Kidney (tissue), 14 donors: ENCODE measurements around the gene KRTAP24-1. TPM values are rescaled to one million over a fixed set of nuclear protein-coding genes. Genes with fewer than 3 reads are reported as not detected.

Experiments used
- DNase-seq, 5 donors: peaks; one replicate each; pipeline ENCODE4 v3.0.0-alpha.2; 2013 to 2020
- FAIRE-seq: peaks from 2 replicates; lab custom pipeline; 2012; peaks lifted over from hg19 to GRCh38; lab: Jason Lieb, UNC
- H3K27ac ChIP-seq, 2 donors: one replicate each; pipeline ENCODE4 v1.7.0; 2013; ENCODE audit warnings: low read depth in 2 of 2, low read length in 2 of 2, inconsistent platforms in 1 of 2
- H3K27me3 ChIP-seq: one replicate; pipeline ENCODE4 v1.7.1; 2013; ENCODE audit warnings: low read length, inconsistent platforms; ENCODE audit not compliant: control insufficient read depth, insufficient read depth
- H3K36me3 ChIP-seq, 3 donors: one replicate each; pipeline versions ENCODE4 v1.7.0 to v1.7.1; 2013; ENCODE audit warnings: low read length in 3 of 3, control low read depth in 1 of 3, inconsistent platforms in 1 of 3; ENCODE audit not compliant: insufficient read depth in 3 of 3, control insufficient read depth in 2 of 3
- H3K4me1 ChIP-seq, 3 donors: one replicate each; pipeline versions ENCODE4 v1.7.0 to v1.7.1; 2013; ENCODE audit warnings: low read length in 3 of 3, inconsistent platforms in 1 of 3, low read depth in 1 of 3; ENCODE audit not compliant: control insufficient read depth in 2 of 3, insufficient read depth in 2 of 3
- H3K4me3 ChIP-seq, 3 donors: one replicate each; pipeline versions ENCODE4 v1.7.0 to v1.8.1; 2013; ENCODE audit warnings: low read length in 3 of 3, control low read depth in 1 of 3, inconsistent platforms in 1 of 3
- H3K9ac ChIP-seq, 3 donors: one replicate each; pipeline versions ENCODE4 v1.7.0 to v1.7.1; 2013; ENCODE audit warnings: low read length in 3 of 3, control low read depth in 1 of 3, inconsistent platforms in 1 of 3
- H3K9me3 ChIP-seq, 3 donors: one replicate each; pipeline versions ENCODE4 v1.7.0 to v1.7.1; 2013; ENCODE audit warnings: low read length in 3 of 3, control low read depth in 1 of 3, inconsistent platforms in 1 of 3; ENCODE audit not compliant: control insufficient read depth in 2 of 3, insufficient read depth in 1 of 3
- CTCF ChIP-seq: IDR thresholded peaks from 3 replicates; pipeline ENCODE4 v1.5.1; 2012; ENCODE audit warnings: mild to moderate bottlenecking, moderate library complexity, borderline replicate concordance; ENCODE audit not compliant: insufficient read depth; ENCODE audit errors: extremely low read depth
- intact Hi-C: fragments of 100-400 bp; cut with DNase I; formaldehyde crosslinking; loops from one replicate; pipeline ENCODE4 v1.11.1; 2022
- polyA plus RNA-seq: library from polyadenylated mRNA; stranded (reverse); fragments of 350-450 nt; fragmentation: Illumina TruSeq; extraction: RNeasy Lipid Tissue Mini Kit (QIAGEN cat#74804); gene quantifications from one replicate; pipeline ENCODE4 v1.2.3, GENCODE V29; 2014; ENCODE audit warnings: low read depth, low replicate concordance; ENCODE audit not compliant: insufficient read depth
- total RNA-seq: library from RNA; stranded (reverse); fragmentation: NEBNext Ultra II Directional; extraction: Animal tissue kit (Norgen Biotek cat#: 25700); gene quantifications from one replicate; pipeline ENCODE4 v1.2.1, GENCODE V29; 2021
- donor health status: control.
- donor health status: control.
- donor health status: control.
- donor health status: control.
- donor health status: control.
- donor health status: DM: yes; HTN: yes; CAD: no.
- donor health status: Normal renal cell carcinoma (clear cell type).

The KRTAP24-1 gene
- total and polyA plus RNA-seq, 2 donors from 2014 or later = not detected

GRCh38 chr21:30249936-30250335 lies 32.8 kb downstream of the KRTAP24-1 start:
- H3K4me3 ChIP-seq = no peak overlapping the region
- no peaks in the 10 kb centered on the region for H3K4me1 ChIP-seq
- no peak overlapping the region for H3K27ac ChIP-seq
- DNase-seq = no peak
- no peak overlapping the region for H3K9ac ChIP-seq
- intact Hi-C loops = no loop called here
- no peak for FAIRE-seq
- H3K27me3 ChIP-seq = no peaks in the 10 kb centered on the region
- TF ChIP-seq CTCF = no peak
- H3K9me3 ChIP-seq = no peaks in the 10 kb centered on the region
- H3K36me3 ChIP-seq = no peaks in the 10 kb centered on the region

- TF ChIP-seq CTCF = no peak
- H3K4me1 ChIP-seq = no peaks in the 10 kb centered on the region
- intact Hi-C loops = no loop called here
- no peaks in the 10 kb centered on the region for H3K36me3 ChIP-seq
- no peak overlapping the region for H3K4me3 ChIP-seq
- H3K27me3 ChIP-seq = no peaks in the 10 kb centered on the region
- no peak overlapping the region for H3K27ac ChIP-seq
- no peaks in the 10 kb centered on the region for H3K9me3 ChIP-seq
- no peak overlapping the region for H3K9ac ChIP-seq
- DNase-seq (no peak), FAIRE-seq (no peak)
Measured at GRCh38 chr21:30248844-30249243, 33.9 kb downstream of the KRTAP24-1 start.

GRCh38 chr21:30245061-30245460 lies 37.7 kb downstream of the KRTAP24-1 start:
- Histone ChIP-seq H3K9me3 (no peaks in the 10 kb centered on the region), H3K27me3 (no peaks in the 10 kb centered on the region), H3K9ac (no peak overlapping the region), H3K36me3 (no peaks in the 10 kb centered on the region), H3K4me1 (no peaks in the 10 kb centered on the region), H3K27ac (no peak overlapping the region), H3K4me3 (no peak overlapping the region)
- no peak for FAIRE-seq
- DNase-seq = no peak
- intact Hi-C loops = no loop called here
- no peak for TF ChIP-seq CTCF

- Histone ChIP-seq H3K9me3 (no peaks in the 10 kb centered on the region), H3K9ac (no peak overlapping the region), H3K4me3 (no peak overlapping the region), H3K27me3 (no peaks in the 10 kb centered on the region), H3K36me3 (no peaks in the 10 kb centered on the region), H3K27ac (no peak overlapping the region), H3K4me1 (no peaks in the 10 kb centered on the region)
- FAIRE-seq = no peak
- TF ChIP-seq CTCF = no peak
- DNase-seq = no peak
- intact Hi-C loops = no loop called here
Measured at GRCh38 chr21:30243691-30244090, 39.1 kb downstream of the KRTAP24-1 start.
